ENCODE data around the gene MPST.

- TF ChIP-seq CTCF (IDR thresholded peaks at IDR 0.05) (no peak), POLR2A (IDR thresholded peaks at IDR 0.05) (peak in 1 of 2 donors; percentile 26)
Observed at GRCh38 chr22:37025500-37026070, 6.0 kb downstream of the MPST start.

Measured in adrenal gland (tissue), 5 donors.